TTC549 (cell line): ENCODE data around the gene TBC1D5.
"Not testable (repeated sequence)": the region's sequence is repeated elsewhere in the genome, so short reads cannot be mapped to it uniquely, and the experiment has no call there.

Experiments
- FAIRE-seq: peaks from 2 replicates; lab custom pipeline; 2012; peaks lifted over from hg19 to GRCh38; lab: Jason Lieb, UNC

TBC1D5 gene

DNA sequence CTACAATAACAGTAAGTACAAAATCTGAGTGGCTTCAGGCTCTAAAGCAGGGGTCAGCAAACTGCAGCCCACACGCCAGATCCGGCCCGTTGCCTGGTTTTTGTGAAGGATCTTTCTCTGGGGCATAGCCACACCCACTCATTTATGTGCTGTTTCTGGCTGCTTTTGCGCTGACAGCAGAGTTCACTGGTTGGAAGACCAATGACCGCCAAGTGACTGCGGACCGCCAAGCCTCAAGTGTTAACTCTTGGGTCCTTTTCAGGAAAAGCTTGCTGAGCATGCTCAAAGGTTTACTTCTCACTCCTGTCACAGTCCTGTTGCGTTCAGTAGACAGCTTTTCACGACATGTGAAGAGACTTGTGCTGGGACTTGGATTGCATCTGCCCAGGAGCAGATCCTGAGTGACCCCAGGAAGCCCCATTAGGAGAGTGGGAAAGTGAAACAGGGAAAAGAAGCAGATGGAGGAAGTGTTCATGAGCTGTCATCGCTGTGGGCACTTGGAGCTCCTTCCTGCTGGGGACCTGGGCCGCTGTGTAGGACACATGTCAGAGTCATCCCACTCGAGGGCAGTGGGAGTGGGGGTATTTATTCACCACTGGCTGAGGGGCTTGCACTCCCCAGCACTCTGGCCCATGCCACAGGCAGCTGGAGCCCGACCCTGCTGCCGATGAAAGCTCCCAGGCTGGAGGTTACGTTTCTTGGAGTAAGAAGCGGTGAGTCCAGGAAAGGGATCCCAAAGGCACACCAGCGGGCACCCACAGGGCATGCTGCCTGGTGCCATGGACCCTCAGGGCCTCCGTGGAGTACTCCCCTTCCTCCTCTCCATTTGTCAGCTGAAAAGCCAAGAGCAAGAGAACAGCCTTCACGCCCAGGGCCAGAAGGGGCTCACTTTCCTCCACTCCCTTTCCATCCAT lies 608.5 kb downstream of the TBC1D5 start:
- FAIRE-seq: no peak

DNA sequence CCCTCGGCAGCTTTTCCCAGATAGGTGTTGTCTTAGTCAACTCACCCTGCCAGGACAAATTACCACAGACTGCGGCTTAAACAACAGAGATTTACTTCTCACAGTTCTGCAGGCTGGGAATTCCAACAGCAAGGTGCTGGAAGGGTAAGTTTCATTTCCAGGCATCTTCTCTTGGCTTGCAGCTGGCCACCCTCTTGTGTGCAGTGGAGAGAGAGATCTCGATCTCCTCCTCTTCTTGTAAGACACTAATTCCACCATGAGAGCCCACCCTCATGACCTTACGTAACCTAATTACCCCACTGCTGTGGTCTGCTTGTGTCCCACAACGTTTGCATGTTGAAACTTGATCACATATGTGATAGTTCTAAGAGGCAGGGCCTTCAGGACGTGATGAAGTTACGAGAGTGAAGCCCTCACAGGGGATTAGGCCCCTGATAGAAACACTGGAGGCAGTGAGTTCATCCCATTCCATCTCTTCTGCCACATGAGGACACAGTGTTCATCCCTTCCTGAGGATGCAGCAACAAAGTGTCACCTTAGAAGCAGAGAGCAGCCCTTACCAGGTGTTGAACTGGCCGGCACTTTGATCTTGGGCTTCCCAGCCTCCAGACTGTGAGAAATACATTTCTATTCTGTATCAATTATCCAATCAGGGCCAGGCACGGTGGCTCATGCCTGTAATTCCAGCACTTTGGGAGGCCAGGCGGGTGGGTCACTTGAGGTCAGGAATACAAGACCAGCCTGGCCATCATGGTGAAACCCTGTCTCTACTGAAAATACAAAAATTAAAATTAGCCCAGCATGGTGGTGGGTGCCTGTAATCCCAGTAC lies 609.9 kb downstream of the TBC1D5 start:
- FAIRE-seq: no peak

DNA sequence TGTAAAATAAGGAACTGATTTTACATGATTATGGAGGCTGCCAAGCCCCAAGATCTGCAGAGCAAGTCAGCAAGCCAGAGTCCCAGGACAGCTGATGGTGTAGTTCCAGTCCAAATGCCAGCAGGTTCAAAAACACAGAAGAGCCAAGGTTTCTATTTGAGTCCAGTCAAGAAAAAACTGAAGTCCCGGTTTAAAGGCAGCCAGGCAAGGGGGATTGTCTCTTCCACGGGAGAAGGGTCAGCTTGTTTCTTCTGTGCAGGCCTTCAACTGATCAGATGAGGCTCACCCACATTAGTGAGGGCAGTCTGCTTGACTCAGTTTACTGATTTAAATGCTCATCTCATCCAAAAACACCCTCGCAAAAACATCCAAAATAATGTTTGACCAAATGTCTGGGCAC lies 611.5 kb downstream of the TBC1D5 start:
- FAIRE-seq: no peak

DNA sequence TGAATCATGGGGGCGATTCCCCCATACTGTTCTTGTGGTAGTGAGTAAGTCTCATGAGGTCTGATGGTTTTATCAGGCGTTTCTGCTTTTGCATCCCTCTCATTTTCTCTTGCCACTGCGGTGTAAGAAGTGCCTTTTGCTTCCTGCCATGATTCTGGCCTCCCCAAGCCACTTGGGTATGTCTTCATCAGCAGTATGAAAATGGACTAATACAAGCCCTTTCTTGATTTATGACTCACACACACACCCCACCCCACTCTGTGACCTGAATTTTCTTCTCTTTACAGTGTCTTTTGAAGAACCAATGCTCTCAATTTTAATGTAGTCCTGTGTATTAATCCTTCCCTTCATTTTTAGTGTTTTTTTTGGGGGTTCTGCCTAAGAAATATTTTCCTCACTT lies 612.9 kb downstream of the TBC1D5 start:
- no peak for FAIRE-seq

DNA sequence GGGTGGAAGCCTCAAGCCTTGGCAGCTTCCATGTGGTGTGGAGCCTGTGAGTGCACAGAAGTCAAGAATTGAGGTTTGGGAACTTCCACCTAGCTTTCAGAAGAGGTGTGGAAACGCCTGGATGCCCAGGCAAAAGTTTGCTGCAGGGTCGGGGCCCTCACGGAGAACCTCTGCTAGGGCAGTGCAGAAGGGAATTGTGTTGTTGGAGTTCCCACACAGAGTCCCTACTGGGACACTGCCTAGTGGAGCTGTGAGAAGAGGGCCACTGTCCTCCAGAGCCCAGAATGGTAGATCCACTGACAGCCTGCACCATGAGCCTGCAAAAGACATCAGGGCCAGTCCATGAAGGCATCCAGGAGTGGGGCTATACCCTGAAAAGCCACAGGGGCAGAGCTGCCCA lies 613.8 kb downstream of the TBC1D5 start:
- not testable (repeated sequence) for FAIRE-seq

DNA sequence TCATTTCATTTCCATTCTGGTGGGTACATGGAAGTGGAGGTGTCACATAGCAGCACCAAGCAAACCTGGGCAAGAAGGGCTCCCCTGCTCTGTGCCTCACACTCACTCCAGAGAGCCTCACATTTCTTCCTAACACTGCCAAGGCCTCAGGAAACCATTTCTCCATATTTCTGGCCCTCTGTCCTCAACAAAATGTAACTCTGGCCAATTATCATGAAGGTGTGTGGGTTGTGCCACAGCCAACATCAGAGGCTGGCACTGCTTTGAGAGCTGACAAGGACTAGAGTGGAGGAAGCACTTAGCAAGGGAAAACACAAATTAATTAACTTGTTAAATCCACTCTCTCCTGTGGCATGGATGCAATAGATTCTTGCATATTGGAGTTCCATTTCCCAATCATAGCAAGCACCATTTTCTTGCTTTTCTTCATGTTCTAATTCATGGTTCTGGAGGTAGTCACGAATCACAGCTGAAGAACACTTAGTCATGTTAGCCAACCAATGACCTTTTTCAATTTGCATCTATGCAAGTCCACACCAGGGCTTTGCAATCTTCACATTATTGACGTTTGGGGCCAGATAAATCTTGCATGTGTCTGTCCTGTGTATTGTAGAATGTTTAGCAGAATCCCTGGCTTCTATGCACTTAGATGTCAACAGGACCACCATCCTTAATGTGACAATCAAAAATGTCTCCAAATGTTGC lies 616.5 kb downstream of the TBC1D5 start:
- no peak for FAIRE-seq

DNA sequence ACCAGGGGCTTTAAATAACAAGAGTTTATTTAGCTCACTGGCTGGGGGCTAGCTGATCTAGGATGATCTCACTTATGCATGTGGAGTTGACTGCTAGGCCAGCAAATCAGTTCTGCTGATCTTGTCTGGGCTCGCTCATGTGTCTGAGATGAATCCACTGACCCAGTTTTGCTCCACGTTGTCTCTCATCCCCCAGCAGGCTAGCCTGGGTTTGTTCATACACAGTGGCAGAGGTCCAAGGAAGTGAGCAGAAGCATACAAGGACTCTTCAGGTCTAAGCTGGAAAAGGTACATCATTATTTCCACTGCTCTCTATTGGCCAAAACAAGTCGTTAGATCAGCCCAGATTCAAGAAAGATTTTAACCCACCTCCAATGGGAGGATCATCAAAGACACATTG lies 619.7 kb downstream of the TBC1D5 start:
- no peak for FAIRE-seq

DNA sequence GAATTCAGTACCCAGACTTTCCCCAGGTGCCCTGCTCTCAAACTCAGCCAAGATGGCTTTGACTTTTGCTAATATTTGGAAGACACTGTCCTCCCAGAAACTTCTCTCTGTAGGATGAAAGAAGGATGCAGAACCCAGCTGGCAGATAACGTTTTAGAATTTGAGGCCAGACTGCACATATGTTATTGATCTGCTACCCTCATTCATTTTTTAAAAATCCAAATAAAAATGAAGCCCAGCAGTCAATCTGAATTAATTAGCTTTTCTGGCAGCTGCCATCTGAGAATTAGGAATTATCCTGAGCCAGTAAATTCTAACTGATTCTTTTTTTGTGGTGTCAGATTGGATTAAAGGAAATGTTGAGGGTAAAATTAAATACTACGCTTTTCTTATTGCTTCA lies 621.1 kb downstream of the TBC1D5 start:
- FAIRE-seq: no peak

DNA sequence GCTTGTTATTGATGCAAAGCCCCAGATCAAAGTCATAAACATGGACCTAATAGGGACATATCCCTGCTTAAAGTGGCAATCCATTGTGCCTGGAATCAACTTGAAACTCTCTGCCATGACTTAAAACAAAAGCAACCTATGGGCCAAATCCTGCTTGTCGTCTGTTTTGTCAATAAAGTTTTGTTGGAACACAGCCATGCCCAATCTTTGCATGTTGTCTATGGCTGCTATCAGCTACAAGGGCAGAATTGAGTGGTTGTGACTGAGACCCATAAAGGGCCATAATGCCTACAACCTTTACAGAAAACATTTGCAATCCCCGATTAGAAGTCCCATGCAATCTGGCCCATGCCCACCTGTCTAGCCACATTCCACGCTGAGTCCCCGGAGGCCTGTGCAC lies 622.3 kb downstream of the TBC1D5 start:
- no peak for FAIRE-seq

DNA sequence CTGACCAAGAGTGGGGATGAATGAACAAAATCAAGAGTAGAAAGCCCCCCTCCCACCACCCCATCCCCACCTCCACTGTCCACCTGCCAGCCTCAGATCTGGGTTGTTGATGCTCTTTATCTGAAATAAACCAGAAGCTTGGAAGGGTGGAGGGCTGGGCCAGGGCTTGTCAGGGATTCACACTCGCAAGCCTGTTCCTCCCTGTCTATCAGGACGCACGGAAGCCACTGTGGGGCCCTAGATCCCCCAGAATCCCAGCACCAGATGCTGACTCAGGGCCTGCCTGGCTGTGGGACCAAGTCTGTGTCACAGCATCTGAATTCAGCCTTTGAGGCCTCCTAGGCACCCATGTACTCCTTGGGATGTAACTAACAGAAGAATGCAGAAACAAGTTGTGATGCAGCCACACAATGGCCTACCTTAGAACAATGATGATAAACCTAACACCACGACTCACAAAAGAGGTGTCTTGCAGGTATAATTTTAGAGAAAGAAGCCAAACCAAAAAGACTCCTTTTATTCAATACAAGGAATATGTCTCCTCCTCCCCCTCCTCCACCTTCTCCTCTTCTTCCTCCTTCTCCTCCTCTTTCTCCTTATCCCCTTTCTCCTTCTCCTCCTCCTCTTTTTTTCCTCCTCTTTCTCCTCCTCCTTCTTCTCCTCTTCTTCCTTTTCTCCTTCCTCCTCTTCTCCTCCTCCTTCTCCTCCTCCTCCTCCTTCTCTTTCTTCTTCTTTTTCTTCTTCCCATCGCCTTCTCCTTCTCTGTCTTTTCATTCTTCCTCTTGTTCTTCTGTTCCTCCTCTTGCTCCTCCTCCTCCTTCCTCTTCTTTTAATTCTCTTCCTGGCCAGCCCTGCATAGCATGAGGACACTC lies 623.0 kb downstream of the TBC1D5 start:
- FAIRE-seq: no peak

DNA sequence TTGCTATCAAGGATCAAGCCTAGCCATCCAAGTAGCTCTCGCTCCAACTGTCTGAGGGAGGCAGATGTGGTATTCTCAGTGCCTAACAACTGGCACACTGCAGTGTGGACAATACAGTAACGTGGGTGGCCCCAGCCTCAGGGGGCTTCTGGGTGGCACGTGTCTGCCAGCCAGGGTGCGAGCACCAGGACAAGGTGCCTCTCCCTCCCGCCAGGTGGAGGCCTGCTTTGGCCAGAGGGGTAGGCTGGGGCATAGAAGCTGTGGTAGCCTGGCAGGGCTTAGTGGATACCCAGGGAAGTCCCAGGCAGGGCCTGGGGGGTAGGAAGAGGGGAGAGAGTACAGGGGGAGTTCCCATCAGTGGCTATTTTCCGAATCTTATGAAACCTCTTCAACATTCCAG lies 623.7 kb downstream of the TBC1D5 start:
- FAIRE-seq: no peak

DNA sequence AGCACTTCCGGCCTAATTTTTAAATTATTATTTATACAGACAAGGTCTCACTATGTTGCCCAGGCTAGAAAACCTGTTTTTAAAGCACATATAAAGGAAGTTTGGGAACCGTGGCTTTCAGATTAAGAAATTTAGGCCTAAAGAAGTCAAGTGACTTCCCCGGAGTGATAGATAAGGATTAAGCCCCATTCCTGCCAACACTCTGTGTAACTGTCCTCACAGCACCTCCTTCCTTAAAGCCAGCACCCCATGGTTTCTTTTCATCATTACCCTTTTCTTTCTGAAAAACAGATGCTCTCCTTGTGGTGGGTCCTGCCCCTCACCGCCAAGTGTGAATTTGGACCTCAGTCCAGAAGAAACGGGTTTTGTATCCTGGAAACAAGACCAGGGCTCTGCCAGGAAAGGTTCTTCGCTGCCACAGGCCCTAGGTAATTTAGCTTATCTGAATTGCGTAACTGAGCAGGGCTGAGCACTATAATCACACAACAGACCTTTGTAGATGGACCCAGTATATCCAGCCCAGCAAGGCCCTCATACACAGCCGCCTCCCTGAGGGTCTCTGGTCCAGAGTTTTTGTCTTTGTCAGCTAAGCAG lies 626.3 kb downstream of the TBC1D5 start:
- FAIRE-seq: no peak

DNA sequence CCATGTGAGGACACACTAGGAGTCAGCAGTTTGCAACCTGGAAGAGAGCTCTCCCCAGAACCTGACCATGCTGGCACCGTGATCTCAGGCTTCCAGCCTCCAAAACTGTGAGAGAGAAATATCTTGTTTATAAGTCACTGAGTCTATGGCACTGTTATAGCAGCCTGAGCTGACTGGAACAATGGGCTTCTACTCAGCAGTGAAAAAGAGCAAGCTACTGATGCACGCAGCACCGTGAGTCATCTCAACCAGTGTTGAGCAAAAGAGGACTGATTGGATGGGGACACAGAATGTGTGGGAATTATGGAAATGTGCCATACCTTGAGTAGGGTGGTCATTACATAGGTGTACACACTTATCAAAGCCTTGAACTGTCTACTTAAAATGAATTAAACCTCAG lies 627.2 kb downstream of the TBC1D5 start:
- no peak for FAIRE-seq

DNA sequence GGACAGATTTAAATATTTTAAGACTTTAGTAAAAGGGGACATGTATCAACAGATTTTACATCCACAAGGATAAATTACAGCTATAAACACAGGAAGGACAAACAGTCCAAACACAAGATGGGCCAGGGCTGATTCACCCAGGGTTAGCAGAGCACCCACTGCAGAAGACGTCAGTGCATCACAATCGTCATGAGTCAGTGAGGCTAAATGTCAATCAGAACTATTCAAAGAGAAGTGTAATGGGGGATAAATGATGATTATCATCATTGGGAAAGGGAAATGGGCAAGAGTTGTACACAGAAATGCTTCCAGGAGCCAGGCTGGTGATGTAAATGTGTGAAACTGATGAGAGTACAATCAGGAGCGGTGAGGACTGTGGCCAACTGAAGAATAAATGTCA lies 630.8 kb downstream of the TBC1D5 start:
- FAIRE-seq: no peak

DNA sequence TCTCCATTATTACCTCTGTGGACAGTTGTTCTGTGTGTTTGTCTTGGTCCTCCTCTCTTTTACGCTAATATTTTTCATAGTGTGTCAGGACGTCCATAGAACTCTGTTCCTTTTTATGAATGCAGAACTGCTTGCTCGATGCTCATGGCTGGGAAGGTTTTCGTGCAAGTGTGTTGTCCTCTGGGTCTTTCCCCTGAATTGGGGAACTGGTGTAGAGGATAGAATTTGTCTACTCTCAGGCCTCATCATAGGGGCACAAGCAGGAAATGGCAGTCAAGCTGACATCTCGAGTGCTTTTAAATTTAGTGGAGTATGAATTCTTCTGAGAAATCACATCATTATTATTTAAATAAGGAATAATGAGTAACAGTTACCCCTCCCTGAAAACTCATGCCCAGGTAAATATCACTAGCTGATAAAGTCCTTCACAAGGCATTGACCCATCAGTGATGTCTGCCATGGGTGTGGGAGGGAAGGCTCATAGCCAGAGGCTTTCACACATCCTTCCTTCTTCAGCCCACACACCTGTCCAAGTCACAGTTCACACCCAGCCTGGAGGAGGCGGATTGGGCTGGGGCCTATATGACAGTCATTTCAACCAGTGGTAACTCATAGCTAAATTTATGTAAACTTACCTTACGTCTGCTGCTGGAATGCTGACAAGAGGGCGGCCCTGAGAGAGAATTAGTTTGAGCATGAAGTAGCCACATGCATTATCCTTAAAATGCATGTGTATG lies 631.6 kb downstream of the TBC1D5 start:
- no peak for FAIRE-seq
